ENCODE data around the gene DYSF.

The DYSF gene

DNA sequence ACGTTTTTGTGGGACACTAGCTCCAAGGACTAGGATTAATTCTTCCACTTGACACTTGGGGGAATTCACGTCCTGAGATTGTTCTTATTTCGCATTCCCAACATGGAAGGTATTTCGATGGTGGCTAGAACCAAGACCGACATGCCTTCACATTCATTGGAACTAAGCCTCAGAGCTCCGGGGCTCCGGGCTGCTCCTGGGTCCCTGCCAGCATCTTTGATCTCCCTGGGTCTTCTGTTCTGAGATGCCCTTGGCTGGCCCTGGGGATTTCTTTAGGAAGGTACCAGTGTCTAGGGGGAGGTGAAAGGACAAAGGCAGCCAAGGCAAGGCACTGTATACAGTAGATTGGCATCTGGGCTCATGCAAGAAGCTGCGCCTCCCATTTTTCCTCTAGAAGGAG lies 76.8 kb downstream of the DYSF start:
- DNase-seq (ENCODE audit: low read depth) = no peak

DNA sequence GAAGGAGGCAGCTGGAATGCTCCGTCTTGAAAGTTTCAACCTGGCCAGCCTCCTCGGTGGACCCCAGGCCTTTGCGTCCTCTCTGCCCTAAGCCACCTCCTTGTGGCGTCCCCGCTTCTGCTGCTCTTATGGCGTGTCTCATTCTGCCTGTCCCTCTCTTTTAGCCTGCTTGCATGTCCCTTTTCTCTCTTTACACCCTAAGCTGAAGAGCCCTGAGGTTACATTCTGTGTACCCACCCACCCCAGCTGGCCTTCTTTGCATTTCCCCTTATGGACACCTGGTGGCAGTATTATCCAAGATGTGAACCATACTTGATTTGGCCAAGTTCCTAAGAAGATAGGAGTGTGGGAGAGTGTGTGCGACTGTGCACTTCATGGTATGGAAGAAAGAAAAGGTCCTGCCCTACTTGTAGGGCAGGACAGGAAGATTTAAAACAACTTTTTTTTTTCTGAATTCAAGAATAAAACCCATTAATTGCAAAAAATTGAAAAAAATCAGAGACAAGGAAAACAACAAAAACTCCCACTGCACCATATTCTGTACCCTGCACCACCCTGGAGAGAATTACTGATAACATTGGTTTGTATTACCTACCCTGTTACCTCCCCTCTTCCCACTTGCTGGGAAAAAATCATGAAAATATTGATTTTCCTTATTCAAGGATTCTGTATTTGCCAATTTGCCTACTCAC lies 77.4 kb downstream of the DYSF start:
- peak; percentile 14 for DNase-seq (ENCODE audit: low read depth)

DNA sequence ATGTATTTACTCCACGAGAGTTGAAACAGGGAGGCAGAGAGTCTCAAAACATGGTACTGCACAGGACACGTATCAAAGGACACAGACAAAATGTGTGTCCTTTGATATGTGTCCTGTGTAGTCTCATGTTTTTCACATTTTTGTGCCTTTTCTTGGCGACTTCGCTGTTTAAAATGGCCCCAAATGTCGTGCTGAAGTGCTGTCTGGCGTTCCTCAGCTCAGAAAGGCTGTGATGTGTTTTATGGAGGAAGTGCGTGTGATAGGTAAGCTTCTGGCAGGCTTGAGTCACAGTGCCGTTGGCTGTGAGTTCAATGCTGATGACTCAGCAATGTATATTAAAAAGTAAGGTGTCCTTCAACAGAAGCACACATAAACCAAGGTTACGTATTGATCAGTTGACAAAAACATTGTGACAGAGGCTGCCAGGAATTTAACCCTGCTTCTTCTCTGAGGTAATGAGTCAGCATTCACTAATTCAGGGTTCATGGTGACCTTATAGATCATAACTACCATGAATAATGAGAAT lies 78.2 kb downstream of the DYSF start:
- DNase-seq (ENCODE audit: low read depth) = no peak

GRCh38 chr2:71532327-71532726 lies 79.0 kb downstream of the DYSF start:
- no peak for DNase-seq (ENCODE audit: low read depth)

GRCh38 chr2:71534201-71534600 lies 80.8 kb downstream of the DYSF start:
- no peak for DNase-seq (ENCODE audit: low read depth)

DNA sequence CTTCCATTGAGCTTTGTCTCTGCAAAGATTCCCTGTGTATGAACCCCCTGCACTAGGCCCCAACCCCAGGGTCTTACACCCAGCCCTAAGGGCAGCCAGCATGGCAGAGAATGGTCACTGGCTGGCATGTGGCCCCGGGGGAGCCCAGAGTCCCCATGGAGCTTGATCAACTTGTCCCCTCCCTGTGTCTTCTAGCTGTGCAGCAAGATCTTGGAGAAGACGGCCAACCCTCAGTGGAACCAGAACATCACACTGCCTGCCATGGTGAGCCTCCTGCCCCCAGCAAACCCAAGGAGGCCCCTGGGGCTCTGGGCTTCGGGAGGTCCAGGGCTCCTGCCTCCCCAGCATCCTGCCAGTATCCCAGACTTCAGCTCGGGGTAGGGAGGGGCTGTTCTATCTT lies 81.5 kb downstream of the DYSF start:
- no peak for DNase-seq (ENCODE audit: low read depth)

DNA sequence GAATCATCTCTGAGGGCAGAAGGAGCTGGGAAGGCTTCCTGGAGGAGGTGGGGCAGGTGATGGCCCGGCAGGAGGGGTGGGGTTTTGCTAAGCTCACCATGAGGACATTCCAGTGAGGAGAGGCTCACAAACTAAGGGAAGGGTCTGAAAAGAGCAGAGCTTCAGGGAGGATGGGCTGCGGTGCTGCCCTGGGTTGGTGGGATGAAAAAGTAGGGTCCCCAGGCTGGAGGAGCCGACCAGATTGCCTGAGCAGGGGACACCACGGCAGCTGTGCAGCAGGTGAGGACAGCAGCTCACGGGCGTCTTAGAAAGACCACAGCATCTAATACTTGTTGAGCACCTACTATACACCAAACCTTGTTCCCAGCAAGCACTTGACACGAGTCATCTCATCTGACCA lies 82.2 kb downstream of the DYSF start:
- no peak for DNase-seq (ENCODE audit: low read depth)

DNA sequence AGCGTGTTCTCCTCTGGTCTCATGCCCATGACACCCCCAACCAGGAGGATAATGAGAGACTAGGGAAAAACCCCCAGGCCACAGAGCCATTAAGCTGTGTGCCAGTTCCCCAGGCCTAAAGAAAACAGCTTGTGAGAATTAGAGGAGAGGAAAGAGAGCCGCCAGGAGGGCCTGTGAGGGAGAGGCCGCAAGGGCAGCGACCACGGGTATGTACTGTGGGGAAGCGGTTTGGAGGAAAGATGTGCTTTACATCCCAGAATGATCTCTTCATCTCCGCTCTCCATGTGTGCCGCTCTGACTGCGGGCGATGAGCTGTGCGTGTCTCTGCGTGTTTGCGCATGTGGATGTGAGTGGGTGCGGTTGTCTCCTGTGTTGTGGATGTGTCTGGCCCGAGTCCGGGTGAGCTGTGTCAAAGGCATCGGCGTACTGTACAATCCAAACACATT lies 82.9 kb downstream of the DYSF start:
- DNase-seq (ENCODE audit: low read depth) = peak; percentile 65

DNA sequence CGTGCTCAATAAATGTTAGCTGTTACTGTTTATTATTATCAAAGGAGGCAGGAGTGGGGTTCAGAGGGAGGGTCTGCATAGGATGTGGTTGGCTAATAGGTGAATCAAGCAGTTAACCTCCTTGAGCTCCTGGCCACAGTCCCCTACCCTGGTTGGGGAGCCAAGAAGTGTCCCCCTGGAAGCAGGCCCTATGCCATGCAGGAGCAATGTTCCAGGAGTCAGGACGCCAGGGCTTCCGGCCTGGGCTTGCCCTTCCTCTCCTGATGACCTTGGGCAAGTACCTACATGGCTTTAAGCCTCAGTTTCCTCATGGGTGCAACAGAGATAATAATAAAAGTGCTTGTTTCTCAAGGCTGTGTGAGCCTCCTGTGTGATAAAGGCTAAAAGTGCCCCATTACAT lies 84.9 kb downstream of the DYSF start:
- no peak for DNase-seq (ENCODE audit: low read depth)

DNA sequence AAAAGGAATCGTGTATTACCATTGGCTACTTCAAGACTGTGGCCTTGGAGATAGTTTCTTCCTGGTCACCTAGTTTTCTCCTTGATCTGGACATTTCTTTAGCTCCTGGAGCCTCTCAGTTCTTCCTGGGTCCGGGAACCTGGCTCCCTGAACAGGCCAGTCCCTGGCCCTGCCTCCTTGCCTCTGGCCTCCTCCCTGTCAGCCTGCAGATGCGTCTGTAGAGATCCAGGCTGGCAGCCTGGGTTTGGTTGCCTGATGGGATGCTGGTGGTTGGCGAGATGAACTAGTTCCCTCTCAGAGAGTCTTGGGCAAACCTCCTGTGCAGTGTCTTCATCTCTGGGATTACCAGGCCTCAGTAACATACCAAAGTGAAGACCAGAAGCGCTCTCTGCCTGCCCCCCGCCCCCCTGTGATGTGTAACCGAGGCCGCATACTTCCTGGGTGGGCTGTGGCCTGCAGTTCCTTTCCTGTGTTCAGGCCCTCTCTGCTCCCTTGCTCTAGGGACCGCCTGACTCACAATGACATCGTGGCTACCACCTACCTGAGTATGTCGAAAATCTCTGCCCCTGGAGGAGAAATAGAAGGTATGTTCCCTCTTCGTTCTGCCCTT lies 85.4 kb downstream of the DYSF start:
- DNase-seq (ENCODE audit: low read depth) = no peak

DNA sequence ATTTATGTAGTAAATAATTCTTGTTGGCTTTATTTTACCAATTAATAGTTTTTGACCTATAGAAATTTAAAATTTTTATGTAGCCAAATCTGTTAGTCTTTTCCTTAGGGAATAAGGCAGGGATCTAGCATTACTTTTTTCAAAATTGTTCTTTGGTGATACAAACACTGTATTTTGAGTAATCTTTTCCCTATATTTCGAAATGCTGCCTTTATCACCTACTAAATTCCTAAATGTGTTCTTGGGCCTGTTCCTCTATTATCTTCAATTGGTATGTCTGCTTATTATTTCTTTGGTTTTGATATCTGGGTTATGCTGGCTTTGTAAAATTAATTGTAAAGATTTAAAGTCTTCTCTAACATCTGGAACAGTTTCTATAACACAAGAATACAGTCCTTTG lies 87.5 kb downstream of the DYSF start:
- DNase-seq (ENCODE audit: low read depth) = no peak

GRCh38 chr2:71544919-71545571 lies 91.7 kb downstream of the DYSF start:
- no peak for DNase-seq (ENCODE audit: low read depth)

- peak; percentile 18 for DNase-seq (ENCODE audit: low read depth)
These were observed 92.4 kb downstream of the DYSF start for GRCh38 chr2:71545572-71546274.

- DNase-seq (ENCODE audit: low read depth) = no peak
These were observed 92.9 kb downstream of the DYSF start for GRCh38 chr2:71546275-71546638.

DNA sequence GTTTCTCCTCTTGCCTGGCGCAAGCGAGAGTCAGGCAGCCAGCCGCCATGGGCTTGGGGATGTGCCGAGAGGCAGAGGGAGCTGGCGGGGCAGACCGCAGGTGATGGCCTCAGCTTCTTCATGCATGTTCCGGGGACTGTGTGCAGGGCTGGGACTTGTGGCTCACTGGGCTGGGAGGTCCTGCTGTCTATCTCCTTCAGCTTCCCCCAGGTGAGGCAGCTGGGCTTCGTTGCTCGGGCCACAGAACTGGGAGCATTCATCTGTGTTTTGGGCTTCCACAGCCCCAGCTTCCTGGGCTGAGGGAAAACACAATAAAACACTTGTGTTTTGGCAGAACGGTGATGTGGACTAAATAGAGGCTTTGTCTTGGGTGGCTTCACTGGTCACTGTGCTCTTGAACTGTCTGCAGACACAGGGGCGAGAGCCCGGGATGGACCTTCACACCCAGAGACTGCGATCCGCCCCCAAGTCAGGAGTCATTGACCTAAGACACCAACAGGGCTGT lies 93.5 kb downstream of the DYSF start:
- no peak for DNase-seq (ENCODE audit: low read depth)

DNA sequence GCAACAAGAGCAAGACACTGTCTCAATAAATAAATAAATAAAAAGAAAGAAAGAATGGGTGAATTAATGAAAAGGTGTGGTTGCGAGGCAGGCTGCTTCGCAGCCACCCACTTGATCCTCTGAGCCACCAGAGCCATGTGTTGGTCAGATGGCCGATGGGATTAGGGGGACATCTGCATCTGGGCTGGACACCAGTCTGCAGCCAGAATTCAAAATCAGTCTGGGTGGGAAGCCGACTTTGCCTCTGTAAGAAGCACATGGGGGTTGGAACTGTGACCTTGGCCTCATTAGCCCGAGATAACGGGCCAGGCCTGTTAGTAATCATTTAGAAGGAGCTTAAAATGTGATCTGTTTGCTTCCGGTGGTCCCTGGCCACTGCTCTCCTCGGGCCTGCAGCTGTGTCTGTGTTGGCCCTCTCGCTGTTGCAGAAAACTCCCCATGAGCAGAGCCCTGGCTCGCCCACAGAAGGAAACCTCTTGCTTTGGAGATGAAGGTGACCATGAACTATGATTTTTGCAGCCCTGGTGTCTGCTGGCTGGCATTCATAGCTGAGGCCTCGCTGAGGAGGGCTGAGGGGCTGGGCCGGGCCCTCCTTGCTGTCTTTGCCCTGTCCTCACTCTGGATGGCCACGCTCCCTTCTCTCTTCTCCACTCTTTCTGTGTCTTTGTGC lies 94.4 kb downstream of the DYSF start:
- no peak for DNase-seq (ENCODE audit: low read depth)

GRCh38 chr2:71548646-71549425 lies 95.5 kb downstream of the DYSF start:
- peak; percentile 13 for DNase-seq (ENCODE audit: low read depth)

DNA sequence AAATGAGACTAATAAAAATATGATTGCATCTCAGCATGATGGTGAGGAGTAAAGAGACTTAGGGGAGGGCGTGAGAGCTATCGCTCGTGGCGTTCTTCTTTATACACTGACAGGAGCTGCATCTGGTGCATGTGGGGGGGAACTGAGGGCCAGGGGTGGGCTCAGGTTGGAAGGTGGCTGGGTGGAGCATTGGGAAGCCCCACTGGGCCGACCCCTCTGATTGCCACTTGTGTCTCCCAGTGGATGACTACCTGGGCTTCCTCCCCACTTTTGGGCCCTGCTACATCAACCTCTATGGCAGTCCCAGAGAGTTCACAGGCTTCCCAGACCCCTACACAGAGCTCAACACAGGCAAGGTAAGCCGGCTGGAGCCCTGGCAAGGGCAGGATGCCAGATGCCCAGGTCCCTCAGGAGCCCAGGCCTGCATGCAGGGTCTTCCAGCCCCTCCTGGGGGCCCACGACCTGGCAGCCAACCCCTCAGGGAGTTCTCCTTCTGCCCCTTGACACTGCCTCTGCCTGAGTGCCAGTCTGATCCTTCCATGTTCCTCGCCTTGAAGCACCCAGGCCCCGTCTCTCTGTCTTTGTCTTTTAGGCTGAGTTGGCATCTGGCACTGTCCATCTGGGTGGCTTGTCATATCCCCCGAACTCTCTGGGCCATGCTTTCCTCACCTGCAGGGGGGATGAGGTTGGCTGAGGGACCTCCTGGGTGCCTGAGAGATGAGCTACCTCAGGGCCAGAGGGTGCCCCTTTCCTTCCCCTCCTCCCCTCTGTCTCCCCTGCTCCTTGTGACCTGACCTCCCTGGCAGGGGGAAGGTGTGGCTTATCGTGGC lies 97.7 kb downstream of the DYSF start:
- DNase-seq (ENCODE audit: low read depth) = no peak

- DNase-seq (ENCODE audit: low read depth) = no peak
These were observed 98.2 kb downstream of the DYSF start for GRCh38 chr2:71551631-71551915.

DNA sequence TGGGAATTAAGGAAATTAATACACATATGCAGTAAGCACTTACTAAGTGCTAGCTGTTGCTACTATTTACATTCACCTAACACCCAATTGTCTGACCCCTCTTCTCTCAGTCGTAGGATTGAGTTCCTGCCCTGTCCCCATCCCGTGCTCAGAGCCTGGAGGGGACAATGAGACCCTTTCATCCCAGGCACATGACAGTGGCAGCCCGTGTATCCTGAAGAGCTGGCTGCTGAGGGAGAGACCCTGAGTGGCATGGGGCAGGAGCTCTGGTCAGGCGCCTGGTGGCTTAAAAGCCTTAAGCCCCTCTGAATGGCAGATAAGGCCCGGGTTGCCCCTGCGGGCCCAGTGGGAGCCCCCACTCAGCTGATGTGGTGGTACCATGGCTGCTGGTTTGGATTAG lies 99.0 kb downstream of the DYSF start:
- DNase-seq (ENCODE audit: low read depth) = no peak
